ENCODE data around the gene ROR2. TPM values are rescaled to one million over a fixed set of nuclear protein-coding genes. Genes with fewer than 3 reads are reported as not detected.

Gene ROR2
- total and polyA plus RNA-seq, 2 of the 8 experiments (the other 6 are each of a cell fraction or from before 2014, with no cell fraction given) = 2.7 to 4.3 TPM

DNA sequence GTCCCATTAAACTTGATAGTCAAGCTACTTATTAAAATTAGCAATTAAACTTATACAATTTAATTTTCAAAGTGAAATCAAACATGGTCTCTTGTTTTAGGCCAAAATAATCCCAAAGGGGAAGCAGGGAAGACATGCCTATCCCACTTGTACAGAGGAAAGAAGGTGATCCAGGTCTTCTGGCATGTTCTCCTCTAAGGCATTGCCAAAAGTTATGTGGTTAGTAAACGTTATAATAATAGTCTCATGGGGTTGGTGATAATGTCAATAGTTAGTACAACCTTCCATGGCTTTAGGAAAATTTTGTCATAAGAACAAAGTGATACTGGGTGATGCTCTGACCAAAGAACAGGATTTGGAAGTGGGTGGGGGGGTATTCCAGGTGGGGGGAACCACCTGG, 52.8 kb downstream of the ROR2 start:
- Histone ChIP-seq H3K9me3 (ENCODE audit: insufficient read depth in 2 of 2, low read depth in 1 of 2, low read length in 1 of 2) (no peaks in the 10 kb centered on the region), H2BK5ac (ENCODE audit: low read depth, low read length) (no peak overlapping the region), H2AK5ac (ENCODE audit: low read depth, low read length) (no peak overlapping the region), H3K14ac (ENCODE audit: insufficient read length) (no peak overlapping the region), H3K79me2 (ENCODE audit: control insufficient read depth in 1 of 2, insufficient read depth in 2 of 2, low read length in 2 of 2) (no peaks in the 10 kb centered on the region), H2AFZ (ENCODE audit: low read length) (no peak overlapping the region), H3K27ac (ENCODE audit: low read depth, low read length) (no peak overlapping the region), H3K4ac (replicated peaks; ENCODE audit: insufficient read length, low read depth, low read length) (no peak overlapping the region), H3K79me1 (ENCODE audit: low read depth, low read length) (no peaks in the 10 kb centered on the region; the same call in 1 of the 2 replicates), H3K36me3 (ENCODE audit: control insufficient read depth in 2 of 4, insufficient read depth in 4 of 4, low read length in 3 of 4) (no peaks in the 10 kb centered on the region), H4K8ac (ENCODE audit: extremely low read depth, insufficient read depth, low read length) (no peak overlapping the region), H3K56ac (replicated peaks; ENCODE audit: insufficient read length, low read depth, low read length) (no peak overlapping the region), H4K91ac (replicated peaks; ENCODE audit: insufficient read length, low read length) (no peak overlapping the region), H3K23ac (ENCODE audit: insufficient read length) (no peak overlapping the region), H3K9ac (replicated peaks in 1 of 4; ENCODE audit: extremely low read depth in 1 of 4, low read depth in 3 of 4, low read length in 3 of 4) (no peak overlapping the region), H2BK12ac (ENCODE audit: low read depth, low read length) (no peak overlapping the region), H3K4me2 (ENCODE audit: insufficient read depth in 1 of 2, low read depth in 2 of 2, low read length in 2 of 2) (no peak overlapping the region), H2BK15ac (ENCODE audit: low read length) (no peak overlapping the region), H2BK20ac (ENCODE audit: low read length) (no peak overlapping the region), H3K23me2 (ENCODE audit: low read depth, low read length) (no peaks in the 10 kb centered on the region; the same call in 1 of the 2 replicates), H3K27me3 (replicated peaks in 1 of 4; ENCODE audit: control insufficient read depth in 3 of 4, extremely low read depth in 1 of 4, insufficient read depth in 3 of 4, low read length in 3 of 4) (peaks cover 0 to 2% (median 0%) of the 10 kb centered on the region in 4 experiments; a peak in 3 of 7 replicates), H3K4me1 (replicated peaks in 1 of 4; ENCODE audit: control insufficient read depth in 3 of 4, insufficient read depth in 4 of 4, low read length in 3 of 4) (peaks cover 0 to 11% (median 6%) of the 10 kb centered on the region in 4 experiments; a peak in 6 of 7 replicates), H4K20me1 (replicated peaks in 1 of 2; ENCODE audit: control insufficient read depth in 1 of 2, insufficient read depth in 2 of 2, low read length in 2 of 2) (peaks cover 0 to 4% of the 10 kb centered on the region in 2 experiments), H3K4me3 (ENCODE audit: extremely low read depth in 1 of 4, insufficient read depth in 2 of 4, low read depth in 3 of 4, low read length in 4 of 4) (no peak overlapping the region), H2BK120ac (replicated peaks; ENCODE audit: low read depth, low read length) (no peak overlapping the region), H3K18ac (ENCODE audit: extremely low read depth, low read length) (no peak overlapping the region), H4K5ac (ENCODE audit: insufficient read length, low read depth, low read length) (no peak overlapping the region)
- WGBS, 2 experiments (ENCODE audit: extremely low coverage in 1 of 2, insufficient coverage in 1 of 2, insufficient read length in 1 of 2, insufficient replicate concordance in 2 of 2, low coverage in 1 of 2, low lambda C conversion rate in 2 of 2, missing lambda C conversion rate in 1 of 2) = 88% methylated on average over 1 of the region's 1 CpG; no CpG with 5 or more reads in 1 of the 2 experiments
- FAIRE-seq (no peak), DNase-seq (ENCODE audit: low read depth in 1 of 2, low spot score in 2 of 2) (no peak)
- CTCF ChIA-PET (ENCODE audit: partially characterized antibody) = no interaction called here
- POLR2A ChIA-PET (ENCODE audit: partially characterized antibody) = no interaction called here
- no peak for TF ChIP-seq RAD21 (IDR thresholded peaks at IDR 0.05 in 1 of 2, conservative IDR thresholded peaks at IDR 0.05 in 1 of 2; ENCODE audit: low read depth in 2 of 2, low read length in 2 of 2)
- TF ChIP-seq SRF (IDR thresholded peaks at IDR 0.05; ENCODE audit: low read depth, low read length) = no peak
- TF ChIP-seq CEBPB (IDR thresholded peaks at IDR 0.05; ENCODE audit: low read depth, low read length) = no peak
- no peak for TF ChIP-seq CHD2 (IDR thresholded peaks at IDR 0.05; ENCODE audit: low read length)
- no peak for TF ChIP-seq KDM4A (IDR thresholded peaks at IDR 0.05; ENCODE audit: low read depth, low read length, severe bottlenecking)
- TF ChIP-seq, protein P1, sequence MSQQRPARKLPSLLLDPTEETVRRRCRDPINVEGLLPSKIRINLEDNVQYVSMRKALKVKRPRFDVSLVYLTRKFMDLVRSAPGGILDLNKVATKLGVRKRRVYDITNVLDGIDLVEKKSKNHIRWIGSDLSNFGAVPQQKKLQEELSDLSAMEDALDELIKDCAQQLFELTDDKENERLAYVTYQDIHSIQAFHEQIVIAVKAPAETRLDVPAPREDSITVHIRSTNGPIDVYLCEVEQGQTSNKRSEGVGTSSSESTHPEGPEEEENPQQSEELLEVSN (IDR thresholded peaks at IDR 0.05) = no peak
- TF ChIP-seq BACH1 (IDR thresholded peaks at IDR 0.05; ENCODE audit: low read length) = no peak
- no peak for TF ChIP-seq JUND (IDR thresholded peaks at IDR 0.05; ENCODE audit: low read length)
- TF ChIP-seq, protein P2, sequence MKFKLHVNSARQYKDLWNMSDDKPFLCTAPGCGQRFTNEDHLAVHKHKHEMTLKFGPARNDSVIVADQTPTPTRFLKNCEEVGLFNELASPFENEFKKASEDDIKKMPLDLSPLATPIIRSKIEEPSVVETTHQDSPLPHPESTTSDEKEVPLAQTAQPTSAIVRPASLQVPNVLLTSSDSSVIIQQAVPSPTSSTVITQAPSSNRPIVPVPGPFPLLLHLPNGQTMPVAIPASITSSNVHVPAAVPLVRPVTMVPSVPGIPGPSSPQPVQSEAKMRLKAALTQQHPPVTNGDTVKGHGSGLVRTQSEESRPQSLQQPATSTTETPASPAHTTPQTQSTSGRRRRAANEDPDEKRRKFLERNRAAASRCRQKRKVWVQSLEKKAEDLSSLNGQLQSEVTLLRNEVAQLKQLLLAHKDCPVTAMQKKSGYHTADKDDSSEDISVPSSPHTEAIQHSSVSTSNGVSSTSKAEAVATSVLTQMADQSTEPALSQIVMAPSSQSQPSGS (IDR thresholded peaks at IDR 0.05; ENCODE audit: low read length) = no peak
- no peak for TF ChIP-seq CTBP2 (IDR thresholded peaks at IDR 0.05; ENCODE audit: borderline replicate concordance, insufficient read depth, insufficient read length, low read length)
- TF ChIP-seq PHF8 (conservative IDR thresholded peaks at IDR 0.05; ENCODE audit: low read depth, low read length) = no peak
- TF ChIP-seq TBP (IDR thresholded peaks at IDR 0.05; ENCODE audit: low read depth, low read length) = no peak

All from H1 (cell line).